Subcutaneous adipose tissue (tissue), 4 donors: Measurements from ENCODE around the gene GP2. TPM values are rescaled to one million over a fixed set of nuclear protein-coding genes. Genes with fewer than 3 reads are reported as not detected.

Experiments used
- CTCF ChIP-seq: fragments of 450-650 bp; IDR thresholded peaks from one replicate; pipeline ENCODE4 v1.5.1; 2016; ENCODE audit warnings: low read depth, mild to moderate bottlenecking, control low read depth, antibody characterized with exemption, moderate library complexity
- total RNA-seq, 4 donors: library from RNA; depleted of rRNA; stranded (reverse); fragments of >200 nt; gene quantifications; one replicate each; pipeline ENCODE4 v1.1.0, GENCODE V29; 2016

Gene GP2
- total RNA-seq, 4 donors from 2014 or later = not detected

- no peak for TF ChIP-seq CTCF
Measured at GRCh38 chr16:20311548-20311947, 15.8 kb downstream of the GP2 start.

GRCh38 chr16:20310421-20311395, 16.6 kb downstream of the GP2 start:
- TF ChIP-seq CTCF = no peak

GRCh38 chr16:20309786-20310185, 17.5 kb downstream of the GP2 start:
- TF ChIP-seq CTCF = no peak

GRCh38 chr16:20308801-20309590, 18.3 kb downstream of the GP2 start:
- no peak for TF ChIP-seq CTCF

GRCh38 chr16:20308266-20308665, 19.0 kb downstream of the GP2 start:
- no peak for TF ChIP-seq CTCF

- no peak for TF ChIP-seq CTCF
Measured at GRCh38 chr16:20307791-20308190, 19.5 kb downstream of the GP2 start.

- no peak for TF ChIP-seq CTCF
Measured at GRCh38 chr16:20307240-20307671, 20.1 kb downstream of the GP2 start.
